HCT116 (cell line): ENCODE results near the gene ALX3. TPM values are rescaled to one million over a fixed set of nuclear protein-coding genes. Genes with fewer than 3 reads are reported as not detected.

Experiments
- ATAC-seq: fragments of 200-7000 bp; cut with Tn5 transposase; 2 replicates; pipeline ENCODE4 v1.9.1; 2020; ENCODE audit warnings: mild to moderate bottlenecking, moderate library complexity
- BruUV-seq: library from RNA; stranded (reverse); fragments of 400-500 nt; replicated peaks from 2 replicates; lab custom pipeline; 2021; lab: Mats Ljungman, UMichigan
- CTCF ChIA-PET: fragments of 300-600 bp; sonication (Branson Sonifier 250); formaldehyde crosslinking; loops from one replicate; lab custom pipeline; 2021; ENCODE audit warnings: antibody characterized with exemption; lab: Charles Lee
- POLR2A ChIA-PET: fragments of 300-600, 350-600 bp; sonication (Branson Sonifier 250); formaldehyde crosslinking; loops from one replicate; lab custom pipeline; 2021; ENCODE audit warnings: antibody characterized with exemption; lab: Charles Lee
- RAD21 ChIA-PET, 2 experiments: fragments of 300-600 bp; sonication (Branson Sonifier 250); formaldehyde crosslinking; loops; one replicate each; lab custom pipeline; 2023; ENCODE audit warnings: low total read pairs in 2 of 2; ENCODE audit not compliant: uncharacterized antibody in 2 of 2, unreplicated experiment in 2 of 2, low non-redundant PET in 1 of 2; lab: Charles Lee
- DNase-seq: peaks from one replicate; pipeline ENCODE4 v3.0.0-alpha.2; 2010; ENCODE audit warnings: low read depth, low spot score
- H2AFZ ChIP-seq: fragments of 200-600 bp; shearing (Covaris generic), sonication (generic); 2 replicates; pipeline ENCODE4 v1.6.1; 2017; ENCODE audit warnings: low read depth, mixed run types, mixed read lengths, antibody characterized with exemption, low read length; ENCODE audit not compliant: poor library complexity, severe bottlenecking
- H3K27ac ChIP-seq: 2 replicates; pipeline ENCODE4 v1.5.1; 2012; ENCODE audit warnings: low read depth, low read length
- H3K27me3 ChIP-seq: fragments of 200-600 bp; sonication (generic); 2 replicates; pipeline ENCODE4 v1.6.1; 2016; ENCODE audit warnings: mixed run types, low read length, mixed read lengths; ENCODE audit not compliant: insufficient read depth
- H3K36me3 ChIP-seq, 2 experiments: fragments of 200-500 bp in 1 of 2; fragments of 200-600 bp in 1 of 2; sonication (Bioruptor generic) in 1 of 2; sonication (generic) in 1 of 2; 2 replicates each; pipeline versions ENCODE4 v1.5.1 to v1.6.1; 2014 to 2016; ENCODE audit warnings: low read length in 2 of 2, inconsistent platforms in 1 of 2, mixed read lengths in 1 of 2, mixed run types in 1 of 2; ENCODE audit not compliant: insufficient read depth in 2 of 2, control insufficient read depth in 1 of 2
- H3K4me1 ChIP-seq, 2 experiments: fragments of 200-600 bp in 1 of 2; sonication (generic) in 1 of 2; 2 replicates each; pipeline versions ENCODE4 v1.5.1 to v1.6.1; 2012 to 2017; ENCODE audit warnings: low read length in 2 of 2, inconsistent platforms in 1 of 2, mild to moderate bottlenecking in 1 of 2, mixed read lengths in 1 of 2, mixed run types in 1 of 2, moderate library complexity in 1 of 2; ENCODE audit not compliant: insufficient read depth in 2 of 2, control insufficient read depth in 1 of 2
- H3K4me2 ChIP-seq: fragments of 200-600 bp; sonication (generic); 2 replicates; pipeline ENCODE4 v1.6.1; 2017; ENCODE audit warnings: mixed run types, low read length, mixed read lengths
- H3K4me3 ChIP-seq, 2 experiments: fragments of 200-600 bp in 1 of 2; sonication (generic) in 1 of 2; replicated peaks in 1 of 2; 2 replicates each; pipeline ENCODE4 v1.5.1; 2011 to 2016; ENCODE audit warnings: low read length in 2 of 2, control low read depth in 1 of 2, low read depth in 1 of 2, mild to moderate bottlenecking in 1 of 2, mixed read lengths in 1 of 2, mixed run types in 1 of 2
- H3K79me2 ChIP-seq: fragments of 200-600 bp; sonication (generic); 2 replicates; pipeline ENCODE4 v1.6.1; 2017; ENCODE audit warnings: mild to moderate bottlenecking, mixed run types, low read length, moderate library complexity, mixed read lengths; ENCODE audit not compliant: insufficient read depth
- H3K9ac ChIP-seq: fragments of 200-600 bp; sonication (generic); 2 replicates; pipeline ENCODE4 v1.6.1; 2016; ENCODE audit warnings: low read length, mixed read lengths
- H3K9me2 ChIP-seq: fragments of 200-600 bp; sonication (generic), shearing (Covaris generic); 2 replicates; pipeline ENCODE4 v1.6.1; 2017; ENCODE audit warnings: mixed run types, mild to moderate bottlenecking, moderate library complexity; ENCODE audit not compliant: insufficient read depth
- H3K9me3 ChIP-seq, 2 experiments: fragments of 200-500 bp in 1 of 2; fragments of 200-600 bp in 1 of 2; sonication (Bioruptor generic) in 1 of 2; sonication (generic) in 1 of 2; 2 replicates each; pipeline ENCODE4 v1.6.1; 2014 to 2017; ENCODE audit warnings: low read length in 2 of 2, mixed read lengths in 2 of 2, inconsistent platforms in 1 of 2, low read depth in 1 of 2, mild to moderate bottlenecking in 1 of 2, mixed run types in 1 of 2, moderate library complexity in 1 of 2; ENCODE audit not compliant: control insufficient read depth in 1 of 2, insufficient read depth in 1 of 2
- H4K20me1 ChIP-seq: fragments of 200-600 bp; sonication (generic), shearing (Covaris generic); 2 replicates; pipeline ENCODE4 v1.6.1; 2017; ENCODE audit warnings: mixed run types, mild to moderate bottlenecking, moderate library complexity; ENCODE audit not compliant: insufficient read depth
- CEBPB ChIP-seq: IDR thresholded peaks from 2 replicates; pipeline ENCODE4 v1.6.1; 2012; ENCODE audit warnings: low read depth
- EGR1 ChIP-seq: IDR thresholded peaks from 2 replicates; pipeline ENCODE4 v1.6.1; 2012; ENCODE audit warnings: low read depth
- EZH2 ChIP-seq: fragments of 200-600 bp; sonication (generic); IDR thresholded peaks from 2 replicates; pipeline ENCODE4 v1.6.1; 2017; ENCODE audit warnings: antibody characterized with exemption, mixed run types
- POLR2A ChIP-seq: IDR thresholded peaks from 2 replicates; pipeline ENCODE4 v1.7.0; 2011; ENCODE audit warnings: borderline replicate concordance; ENCODE audit not compliant: insufficient read depth, insufficient read length; ENCODE audit errors: extremely low read depth
- SP1 ChIP-seq: IDR thresholded peaks from 2 replicates; pipeline ENCODE4 v1.6.1; 2012; ENCODE audit warnings: low read depth
- YY1 ChIP-seq: IDR thresholded peaks from 2 replicates; pipeline ENCODE4 v1.6.1; 2011; ENCODE audit warnings: low read length, low read depth, moderate library complexity, mild to moderate bottlenecking; ENCODE audit not compliant: insufficient replicate concordance; ENCODE audit errors: extremely low read depth
- ZNF274 ChIP-seq: fragments of 200-500 bp; sonication (Bioruptor generic); IDR thresholded peaks from 2 replicates; pipeline ENCODE4 v1.6.1; 2014; ENCODE audit warnings: mild to moderate bottlenecking, low read depth, low read length, inconsistent platforms
- intact Hi-C: fragments of 100-400 bp; cut with micrococcal nuclease; formaldehyde crosslinking; loops from 2 replicates; pipeline ENCODE4 v1.10.0; 2022
- total RNA-seq: library from RNA; stranded (reverse); gene quantifications from one replicate; pipeline ENCODE4 v1.2.1, GENCODE V29; 2021; ENCODE audit not compliant: unreplicated experiment
- TF ChIP-seq, protein P1 (sequence below), 3 experiments: fragments of 200-600 bp in 1 of 3; sonication (generic) in 1 of 3; IDR thresholded peaks in 2 of 3; conservative IDR thresholded peaks in 1 of 3; 2 replicates each; pipeline ENCODE4 v1.5.1; 2012 to 2017; ENCODE audit warnings: low read depth in 2 of 3, low read length in 2 of 3, antibody characterized with exemption in 1 of 3, borderline replicate concordance in 1 of 3, control low read depth in 1 of 3, mild to moderate bottlenecking in 1 of 3, mixed read lengths in 1 of 3, mixed run types in 1 of 3, moderate library complexity in 1 of 3; ENCODE audit not compliant: insufficient read depth in 1 of 3
- TF ChIP-seq, protein P2 (sequence below): IDR thresholded peaks from 2 replicates; pipeline ENCODE4 v1.6.1; 2011; ENCODE audit warnings: mild to moderate bottlenecking, low read length, moderate library complexity; ENCODE audit not compliant: insufficient replicate concordance; ENCODE audit errors: extremely low read depth

The ALX3 gene
- total RNA-seq, 1 experiment from 2014 or later, result not detected

DNA sequence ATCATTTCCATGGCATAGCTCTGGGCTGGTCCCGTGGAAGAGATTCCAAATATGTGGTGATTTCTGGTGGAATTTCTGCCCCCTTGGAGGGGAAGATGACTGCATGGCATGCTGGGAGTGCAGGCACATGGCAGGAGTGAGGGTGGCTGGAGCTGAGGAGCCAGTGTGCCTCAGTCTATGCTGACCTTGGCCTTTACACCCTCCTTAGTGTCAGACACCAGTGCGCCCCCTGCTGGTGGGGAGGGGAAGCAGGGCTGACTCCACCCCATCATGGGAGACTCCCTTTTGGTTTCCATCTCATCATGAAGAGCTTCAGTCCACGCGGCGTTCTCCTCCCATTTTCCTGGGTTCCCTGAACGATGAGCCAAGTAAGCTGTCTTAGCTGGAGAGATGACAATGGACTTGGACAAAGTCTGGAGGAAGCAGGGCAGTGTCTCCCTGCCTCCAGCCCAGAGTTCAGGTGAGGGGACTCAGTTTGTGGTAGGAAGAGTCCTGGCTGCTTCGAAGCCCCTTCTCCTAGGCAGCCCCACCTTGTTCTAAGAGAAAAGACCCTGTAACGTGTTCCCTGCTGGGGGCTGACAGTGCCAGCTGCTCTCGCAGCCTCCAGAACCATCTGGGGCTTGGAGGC lies 10.3 kb downstream of the ALX3 start:
- Histone ChIP-seq H3K36me3 (peaks cover 12 to 14% of the 10 kb centered on the region in 2 experiments; a peak in 3 of 4 replicates), H3K27me3 (no peaks in the 10 kb centered on the region), H3K9ac (no peak overlapping the region), H3K4me2 (no peak overlapping the region), H3K9me2 (no peaks in the 10 kb centered on the region), H3K79me2 (no peaks in the 10 kb centered on the region), H3K4me1 (no peaks in the 10 kb centered on the region), H2AFZ (no peak overlapping the region), H3K4me3 (no peak overlapping the region), H3K27ac (no peak overlapping the region), H3K9me3 (no peaks in the 10 kb centered on the region), H4K20me1 (no peaks in the 10 kb centered on the region)
- RAD21 ChIA-PET, result no interaction called here
- CTCF ChIA-PET, result interaction anchor here (0.8 to 2.2 kb wide), 20 partner anchors 9 to 436 kb away, joined by 3 to 14 read pairs (median 4); partner anchors contain the start of genes AHCYL1, ALX3 and STRIP1
- intact Hi-C loops, result no loop called here
- DNase-seq, result no peak
- POLR2A ChIA-PET, result no interaction called here
- peak; percentile 93 for ATAC-seq
- no TSS peak for BruUV-seq
- TF ChIP-seq, protein P1, sequence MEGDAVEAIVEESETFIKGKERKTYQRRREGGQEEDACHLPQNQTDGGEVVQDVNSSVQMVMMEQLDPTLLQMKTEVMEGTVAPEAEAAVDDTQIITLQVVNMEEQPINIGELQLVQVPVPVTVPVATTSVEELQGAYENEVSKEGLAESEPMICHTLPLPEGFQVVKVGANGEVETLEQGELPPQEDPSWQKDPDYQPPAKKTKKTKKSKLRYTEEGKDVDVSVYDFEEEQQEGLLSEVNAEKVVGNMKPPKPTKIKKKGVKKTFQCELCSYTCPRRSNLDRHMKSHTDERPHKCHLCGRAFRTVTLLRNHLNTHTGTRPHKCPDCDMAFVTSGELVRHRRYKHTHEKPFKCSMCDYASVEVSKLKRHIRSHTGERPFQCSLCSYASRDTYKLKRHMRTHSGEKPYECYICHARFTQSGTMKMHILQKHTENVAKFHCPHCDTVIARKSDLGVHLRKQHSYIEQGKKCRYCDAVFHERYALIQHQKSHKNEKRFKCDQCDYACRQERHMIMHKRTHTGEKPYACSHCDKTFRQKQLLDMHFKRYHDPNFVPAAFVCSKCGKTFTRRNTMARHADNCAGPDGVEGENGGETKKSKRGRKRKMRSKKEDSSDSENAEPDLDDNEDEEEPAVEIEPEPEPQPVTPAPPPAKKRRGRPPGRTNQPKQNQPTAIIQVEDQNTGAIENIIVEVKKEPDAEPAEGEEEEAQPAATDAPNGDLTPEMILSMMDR (IDR thresholded peaks at IDR 0.05 in 2 of 3, conservative IDR thresholded peaks at IDR 0.05 in 1 of 3; ENCODE audit: borderline replicate concordance in 1 of 3, insufficient read depth in 1 of 3, low read depth in 2 of 3, low read length in 2 of 3), result peak; percentile 38 to 98 (median 95); a peak in 5 of 6 replicates
- no peak for TF ChIP-seq SP1

DNA sequence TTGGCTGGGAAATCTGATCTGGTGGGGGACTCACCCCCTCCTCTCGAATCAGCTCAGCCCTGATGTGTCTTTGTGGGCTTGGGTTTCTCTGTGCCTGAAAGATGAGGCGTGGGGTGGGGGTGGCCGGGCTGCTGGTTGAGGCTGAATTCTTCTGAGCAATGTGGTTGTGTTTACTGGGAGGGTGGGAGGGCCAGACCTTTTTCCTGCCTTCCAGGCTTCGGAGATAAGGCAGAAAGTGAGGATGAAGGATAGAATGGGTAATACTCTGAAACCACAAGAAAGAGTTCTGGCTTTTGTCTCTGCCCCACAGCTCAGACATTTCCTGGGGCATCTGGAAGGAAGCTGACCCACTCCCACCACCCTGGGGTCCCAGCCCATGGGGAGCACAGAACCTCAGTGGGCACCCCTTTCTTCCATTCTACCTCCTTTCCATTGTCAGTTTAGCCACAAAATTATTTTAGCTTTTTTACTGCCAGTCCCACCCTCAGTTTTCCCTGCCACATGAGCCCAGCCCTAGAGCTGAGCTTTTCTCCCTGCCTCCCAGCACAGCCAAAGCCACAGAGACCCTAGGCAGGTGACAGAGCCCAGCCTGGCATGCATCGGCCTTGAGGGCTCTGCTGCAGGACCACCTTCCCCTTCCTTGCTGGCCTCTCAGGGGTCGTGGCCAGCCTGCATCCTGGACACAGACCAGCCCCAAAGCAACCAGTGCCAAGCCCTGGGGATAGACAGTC lies 11.2 kb downstream of the ALX3 start:
- no TSS peak for BruUV-seq
- Histone ChIP-seq H3K4me2 (no peak overlapping the region), H3K9me3 (no peaks in the 10 kb centered on the region), H3K27me3 (no peaks in the 10 kb centered on the region), H3K9me2 (no peaks in the 10 kb centered on the region), H2AFZ (no peak overlapping the region), H3K27ac (no peak overlapping the region), H3K4me1 (no peaks in the 10 kb centered on the region), H3K36me3 (peaks cover 21 to 22% of the 10 kb centered on the region in 2 experiments; a peak in 3 of 4 replicates), H4K20me1 (no peaks in the 10 kb centered on the region), H3K9ac (no peak overlapping the region), H3K79me2 (no peaks in the 10 kb centered on the region), H3K4me3 (no peak overlapping the region)
- DNase-seq (no peak), ATAC-seq (no peak)
- intact Hi-C loops, result no loop called here
- ChIA-PET CTCF (interaction anchor here (1.0 to 2.2 kb wide), 16 partner anchors 8 to 437 kb away, joined by 3 to 14 read pairs (median 4); partner anchors contain the start of genes AHCYL1, ALX3 and STRIP1), POLR2A (no interaction called here), RAD21 (no interaction called here)
- TF ChIP-seq EZH2 (no peak), YY1 (no peak), CEBPB (no peak), EGR1 (no peak), POLR2A (no peak), ZNF274 (no peak)
- TF ChIP-seq, protein P2, sequence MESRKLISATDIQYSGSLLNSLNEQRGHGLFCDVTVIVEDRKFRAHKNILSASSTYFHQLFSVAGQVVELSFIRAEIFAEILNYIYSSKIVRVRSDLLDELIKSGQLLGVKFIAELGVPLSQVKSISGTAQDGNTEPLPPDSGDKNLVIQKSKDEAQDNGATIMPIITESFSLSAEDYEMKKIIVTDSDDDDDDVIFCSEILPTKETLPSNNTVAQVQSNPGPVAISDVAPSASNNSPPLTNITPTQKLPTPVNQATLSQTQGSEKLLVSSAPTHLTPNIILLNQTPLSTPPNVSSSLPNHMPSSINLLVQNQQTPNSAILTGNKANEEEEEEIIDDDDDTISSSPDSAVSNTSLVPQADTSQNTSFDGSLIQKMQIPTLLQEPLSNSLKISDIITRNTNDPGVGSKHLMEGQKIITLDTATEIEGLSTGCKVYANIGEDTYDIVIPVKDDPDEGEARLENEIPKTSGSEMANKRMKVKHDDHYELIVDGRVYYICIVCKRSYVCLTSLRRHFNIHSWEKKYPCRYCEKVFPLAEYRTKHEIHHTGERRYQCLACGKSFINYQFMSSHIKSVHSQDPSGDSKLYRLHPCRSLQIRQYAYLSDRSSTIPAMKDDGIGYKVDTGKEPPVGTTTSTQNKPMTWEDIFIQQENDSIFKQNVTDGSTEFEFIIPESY, result no peak
